PC-3 (cell line): Measurements from ENCODE around the gene TSPAN16. TPM values are rescaled to one million over a fixed set of nuclear protein-coding genes. Genes with fewer than 3 reads are reported as not detected.

Experiments
- ATAC-seq: fragments of 200-7000 bp; cut with Tn5 transposase; 2 replicates; pipeline ENCODE4 v1.9.1; 2020; ENCODE audit warnings: mild to moderate bottlenecking, moderate library complexity
- BruUV-seq: library from RNA; stranded (reverse); fragments of 400-500 nt; replicated peaks from 2 replicates; lab custom pipeline; 2021; lab: Mats Ljungman, UMichigan
- CTCF ChIA-PET: fragments of 300-600 bp; sonication (Branson Sonifier 250); formaldehyde crosslinking; loops from one replicate; lab custom pipeline; 2022; ENCODE audit warnings: antibody characterized with exemption; lab: Charles Lee
- POLR2A ChIA-PET: fragments of 300-600 bp; sonication (Branson Sonifier 250); formaldehyde crosslinking; loops from one replicate; lab custom pipeline; 2022; ENCODE audit warnings: antibody characterized with exemption; ENCODE audit not compliant: unreplicated experiment; lab: Charles Lee
- DNase-seq: peaks from one replicate; pipeline ENCODE4 v3.0.0-alpha.2; 2015
- H2AFZ ChIP-seq: fragments of 300-600 bp; sonication (generic); 2 replicates; pipeline ENCODE4 v1.6.0; 2016; ENCODE audit warnings: antibody characterized with exemption, low read length
- H3F3A ChIP-seq: fragments of 300-600 bp; sonication (generic); one replicate; pipeline ENCODE4 v1.6.0; 2017; ENCODE audit warnings: antibody characterized with exemption, low read length, control low read depth, mild to moderate bottlenecking; ENCODE audit not compliant: unreplicated experiment
- H3K27ac ChIP-seq: fragments of 300-600 bp; sonication (generic); 2 replicates; pipeline ENCODE4 v1.5.1; 2016; ENCODE audit warnings: mild to moderate bottlenecking, low read length
- H3K27me3 ChIP-seq: fragments of 300-600 bp; sonication (generic); 2 replicates; pipeline ENCODE4 v1.6.1; 2016; ENCODE audit warnings: low read length, mixed read lengths
- H3K36me3 ChIP-seq: fragments of 300-600 bp; sonication (generic); 2 replicates; pipeline ENCODE4 v1.6.1; 2016; ENCODE audit warnings: low read depth, mixed run types, low read length, mixed read lengths
- H3K4me1 ChIP-seq: fragments of 300-600 bp; sonication (generic); 2 replicates; pipeline ENCODE4 v1.5.1; 2016; ENCODE audit warnings: low read length; ENCODE audit not compliant: insufficient read depth
- H3K4me2 ChIP-seq: fragments of 300-600 bp; sonication (generic); 2 replicates; pipeline ENCODE4 v1.6.0; 2016; ENCODE audit warnings: low read length
- H3K4me3 ChIP-seq: fragments of 300-600 bp; sonication (generic); 2 replicates; pipeline ENCODE4 v1.5.1; 2016; ENCODE audit warnings: mild to moderate bottlenecking, low read length, mixed read lengths
- H3K79me2 ChIP-seq: fragments of 300-600 bp; sonication (generic); 2 replicates; pipeline ENCODE4 v1.6.1; 2017; ENCODE audit warnings: low read length, mixed read lengths
- H3K9ac ChIP-seq: fragments of 300-600 bp; sonication (generic); 2 replicates; pipeline ENCODE4 v1.6.0; 2016; ENCODE audit warnings: mild to moderate bottlenecking, low read length
- H3K9me2 ChIP-seq: fragments of 300-600 bp; sonication (generic); replicated peaks from 2 replicates; pipeline ENCODE4 v1.6.1; 2016; ENCODE audit warnings: mixed run types, low read length, mixed read lengths
- H3K9me3 ChIP-seq: fragments of 300-600 bp; sonication (generic); 2 replicates; pipeline ENCODE4 v1.6.1; 2016; ENCODE audit warnings: low read length, mixed read lengths
- H4K20me1 ChIP-seq: fragments of 300-600 bp; sonication (generic); 2 replicates; pipeline ENCODE4 v1.6.1; 2016; ENCODE audit warnings: low read length, mixed read lengths
- EZH2 ChIP-seq: fragments of 300-600 bp; sonication (generic); IDR thresholded peaks from one replicate; pipeline ENCODE4 v1.6.1; 2017; ENCODE audit warnings: antibody characterized with exemption, mild to moderate bottlenecking, low read length; ENCODE audit not compliant: unreplicated experiment
- EZH2phosphoT487 ChIP-seq: fragments of 300-600 bp; sonication (generic); IDR thresholded peaks from 2 replicates; pipeline ENCODE4 v1.6.1; 2018; ENCODE audit warnings: mild to moderate bottlenecking, antibody characterized with exemption, low read length, borderline replicate concordance
- intact Hi-C: fragments of 100-400 bp; cut with micrococcal nuclease; formaldehyde crosslinking; loops from 2 replicates; pipeline ENCODE4 v1.9.0; 2023
- total RNA-seq: library from RNA; depleted of rRNA; stranded (reverse); fragments of >200 nt; gene quantifications from 2 replicates; pipeline ENCODE4 v1.2.3, GENCODE V29; 2014
- TF ChIP-seq, protein P1 (sequence below): fragments of 300-600 bp; sonication (generic); conservative IDR thresholded peaks from 2 replicates; pipeline ENCODE4 v1.5.1; 2017; ENCODE audit warnings: antibody characterized with exemption, low read depth, mild to moderate bottlenecking, low read length

The TSPAN16 gene
- total RNA-seq, 1 experiment from 2014 or later = not detected

DNA sequence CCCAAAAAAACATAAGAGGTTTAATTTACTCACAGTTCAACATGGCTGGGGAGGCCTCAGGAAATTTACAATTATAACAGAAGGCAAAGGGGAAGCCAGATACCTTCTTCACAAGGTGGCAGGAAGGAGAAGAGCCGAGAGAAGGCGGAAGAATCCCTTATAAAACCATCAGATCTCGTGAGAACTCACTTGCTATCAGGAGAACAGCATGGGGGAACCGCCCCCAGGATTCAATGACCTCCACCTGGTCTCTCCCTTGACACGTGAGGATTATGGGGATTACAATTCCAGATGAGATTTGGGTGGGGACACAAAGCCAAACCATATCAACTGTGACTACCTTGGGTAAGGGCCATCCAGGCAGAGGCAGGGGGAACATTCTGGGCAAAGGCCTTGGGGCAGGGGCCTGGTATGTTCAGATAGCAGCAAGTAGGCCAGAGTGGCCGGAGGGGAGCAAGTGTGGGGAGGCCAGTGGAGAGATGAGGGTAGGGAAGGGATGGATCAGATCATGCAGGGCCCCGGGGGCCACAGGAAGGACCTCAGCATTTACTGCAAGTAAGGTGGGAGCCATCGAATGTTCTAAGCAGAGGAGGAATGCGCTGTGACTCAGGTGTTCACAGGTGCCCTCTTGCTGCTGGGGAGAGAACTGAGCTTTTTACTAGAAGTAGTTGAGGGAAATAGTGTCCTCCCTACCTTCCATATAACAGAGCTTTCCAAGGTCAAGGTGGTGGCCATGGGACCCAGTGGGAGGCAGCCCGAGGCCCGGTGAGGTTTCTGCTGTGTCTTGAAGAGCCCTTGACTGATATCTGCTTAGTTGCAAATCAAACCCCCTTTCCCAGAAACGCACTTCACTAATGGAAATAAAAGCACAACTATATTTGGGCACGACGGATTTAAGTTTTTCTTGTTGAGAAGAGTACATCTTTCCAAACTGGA is 25.5 kb downstream of the TSPAN16 start:
- ChIA-PET CTCF (no interaction called here), POLR2A (no interaction called here)
- Histone ChIP-seq H3K79me2 (no peaks in the 10 kb centered on the region), H3F3A (no peaks in the 10 kb centered on the region), H3K4me2 (no peak overlapping the region), H3K27me3 (no peaks in the 10 kb centered on the region), H3K9ac (no peak overlapping the region), H3K9me2 (no peaks in the 10 kb centered on the region), H3K9me3 (no peaks in the 10 kb centered on the region), H4K20me1 (no peaks in the 10 kb centered on the region), H3K27ac (no peak overlapping the region), H3K36me3 (peaks cover 2% of the 10 kb centered on the region; the same call in 1 of the 2 replicates), H3K4me3 (no peak overlapping the region), H3K4me1 (0 out of 2 replicates have a peak, but pooled peaks cover 3% of the 10 kb centered on the region), H2AFZ (no peak overlapping the region)
- DNase-seq (no peak), ATAC-seq (no peak)
- TF ChIP-seq EZH2 = no peak
- intact Hi-C loops = no loop called here
- no TSS peak for BruUV-seq

- BruUV-seq = no TSS peak
- Histone ChIP-seq H3K9me2 (no peaks in the 10 kb centered on the region), H3K4me1 (0 out of 2 replicates have a peak, but pooled peaks cover 3% of the 10 kb centered on the region), H3K4me2 (no peak overlapping the region), H3K27ac (no peak overlapping the region), H3K9ac (no peak overlapping the region), H3K9me3 (no peaks in the 10 kb centered on the region), H3K36me3 (peaks cover 8% of the 10 kb centered on the region), H3F3A (no peaks in the 10 kb centered on the region), H3K4me3 (no peak overlapping the region), H4K20me1 (no peaks in the 10 kb centered on the region), H3K79me2 (no peaks in the 10 kb centered on the region), H2AFZ (no peak overlapping the region), H3K27me3 (no peaks in the 10 kb centered on the region)
- ChIA-PET POLR2A (interaction anchor here (0.8 kb wide), 1 partner anchor 53 kb away, joined by 3 read pairs; no protein-coding TSS in a partner anchor), CTCF (no interaction called here)
- TF ChIP-seq, protein P1, sequence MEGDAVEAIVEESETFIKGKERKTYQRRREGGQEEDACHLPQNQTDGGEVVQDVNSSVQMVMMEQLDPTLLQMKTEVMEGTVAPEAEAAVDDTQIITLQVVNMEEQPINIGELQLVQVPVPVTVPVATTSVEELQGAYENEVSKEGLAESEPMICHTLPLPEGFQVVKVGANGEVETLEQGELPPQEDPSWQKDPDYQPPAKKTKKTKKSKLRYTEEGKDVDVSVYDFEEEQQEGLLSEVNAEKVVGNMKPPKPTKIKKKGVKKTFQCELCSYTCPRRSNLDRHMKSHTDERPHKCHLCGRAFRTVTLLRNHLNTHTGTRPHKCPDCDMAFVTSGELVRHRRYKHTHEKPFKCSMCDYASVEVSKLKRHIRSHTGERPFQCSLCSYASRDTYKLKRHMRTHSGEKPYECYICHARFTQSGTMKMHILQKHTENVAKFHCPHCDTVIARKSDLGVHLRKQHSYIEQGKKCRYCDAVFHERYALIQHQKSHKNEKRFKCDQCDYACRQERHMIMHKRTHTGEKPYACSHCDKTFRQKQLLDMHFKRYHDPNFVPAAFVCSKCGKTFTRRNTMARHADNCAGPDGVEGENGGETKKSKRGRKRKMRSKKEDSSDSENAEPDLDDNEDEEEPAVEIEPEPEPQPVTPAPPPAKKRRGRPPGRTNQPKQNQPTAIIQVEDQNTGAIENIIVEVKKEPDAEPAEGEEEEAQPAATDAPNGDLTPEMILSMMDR = no peak
- no peak for TF ChIP-seq EZH2
- TF ChIP-seq EZH2phosphoT487 = no peak
- intact Hi-C loops = no loop called here
- ATAC-seq (no peak), DNase-seq (no peak)
These were observed 26.5 kb downstream of the TSPAN16 start for GRCh38 chr19:11322269-11323024.

DNA sequence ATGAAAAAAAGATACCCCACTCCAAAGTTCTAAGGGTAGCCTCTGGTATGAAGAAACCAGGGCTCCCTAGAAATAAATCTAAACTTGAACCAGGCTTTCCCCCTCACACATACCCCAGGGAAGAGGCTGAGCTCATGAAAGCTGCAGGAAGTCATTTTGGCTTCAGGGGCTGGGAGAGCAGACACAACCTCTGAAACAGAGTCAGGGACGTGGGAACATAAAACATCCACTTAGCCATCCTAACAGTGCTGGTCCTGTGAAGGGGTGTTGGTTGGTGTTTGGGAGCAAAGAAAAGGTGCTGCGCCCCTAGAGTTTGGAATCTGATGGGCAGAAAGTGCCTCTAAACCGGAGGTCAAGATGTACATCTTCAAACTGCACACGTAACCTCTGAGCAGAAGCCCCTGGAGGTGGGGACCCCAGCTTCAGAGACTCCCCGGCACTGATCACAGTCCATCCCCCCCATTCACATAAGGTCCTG is 27.7 kb downstream of the TSPAN16 start:
- DNase-seq = no peak
- H3K9me2 ChIP-seq = no peaks in the 10 kb centered on the region
- CTCF ChIA-PET = interaction anchor here (0.5 to 0.6 kb wide), 2 partner anchors 54 to 119 kb away, joined by 3 to 5 read pairs; no protein-coding TSS in a partner anchor
- no peaks in the 10 kb centered on the region for H3F3A ChIP-seq
- H3K4me1 ChIP-seq = 0 out of 2 replicates have a peak, but pooled peaks cover 3% of the 10 kb centered on the region
- TSS peak; percentile 32 for BruUV-seq
- no peaks in the 10 kb centered on the region for H3K79me2 ChIP-seq
- H3K27me3 ChIP-seq = no peaks in the 10 kb centered on the region
- no peak overlapping the region for H2AFZ ChIP-seq
- TF ChIP-seq EZH2 = no peak
- TF ChIP-seq EZH2phosphoT487 = no peak
- TF ChIP-seq, protein P1 = no peak
- peaks cover 8% of the 10 kb centered on the region for H3K36me3 ChIP-seq
- no peak for ATAC-seq
- no peak overlapping the region for H3K4me3 ChIP-seq
- H3K4me2 ChIP-seq = no peak overlapping the region
- H3K9ac ChIP-seq = no peak overlapping the region
- POLR2A ChIA-PET = no interaction called here
- H4K20me1 ChIP-seq = no peaks in the 10 kb centered on the region
- H3K27ac ChIP-seq = no peak overlapping the region
- intact Hi-C loops = no loop called here
- no peaks in the 10 kb centered on the region for H3K9me3 ChIP-seq
